PC-9 (cell line): ENCODE results near the gene CNTN4.

Experiments
- EZH2 ChIP-seq: fragments of 200-600 bp; sonication (generic); IDR thresholded peaks from 2 replicates; pipeline ENCODE4 v1.8.0; 2017; ENCODE audit warnings: antibody characterized with exemption, low read depth
- TF ChIP-seq, protein P1 (sequence below): fragments of 200-600 bp; sonication (generic); conservative IDR thresholded peaks from 2 replicates; pipeline ENCODE4 v1.6.1; 2017; ENCODE audit warnings: mixed run types, antibody characterized with exemption, mild to moderate bottlenecking, moderate library complexity

DNA sequence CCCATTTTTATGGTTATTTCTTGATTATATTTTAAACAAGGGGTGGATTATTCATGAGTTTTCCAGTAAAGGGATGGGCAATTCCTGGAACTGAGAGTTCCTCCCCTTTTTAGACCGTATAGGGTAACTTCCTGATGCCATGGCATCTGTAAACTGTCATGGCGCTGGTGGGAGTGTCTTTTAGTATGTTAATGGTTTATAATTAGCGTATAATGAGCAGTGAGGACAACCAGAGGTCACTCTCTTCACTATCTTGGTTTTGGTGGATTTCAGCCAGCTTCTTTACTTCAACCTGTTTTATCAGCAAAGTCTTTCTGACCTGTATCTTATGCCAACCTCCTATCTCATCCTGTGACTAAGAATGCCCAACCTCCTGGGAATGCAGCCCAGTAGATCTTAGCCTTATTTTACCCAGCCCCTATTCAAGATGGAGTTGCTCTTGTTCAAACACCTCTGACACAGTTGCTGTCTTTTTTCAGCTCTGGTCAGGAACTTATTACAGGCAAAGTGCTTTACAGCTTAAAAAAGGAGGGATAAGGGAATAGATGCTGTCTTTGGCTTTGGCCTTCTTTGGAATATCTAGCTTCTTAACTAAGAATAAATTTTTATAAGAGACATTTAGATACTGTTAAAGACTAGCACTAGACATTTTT lies 257.8 kb downstream of the CNTN4 start:
- TF ChIP-seq, protein P1, sequence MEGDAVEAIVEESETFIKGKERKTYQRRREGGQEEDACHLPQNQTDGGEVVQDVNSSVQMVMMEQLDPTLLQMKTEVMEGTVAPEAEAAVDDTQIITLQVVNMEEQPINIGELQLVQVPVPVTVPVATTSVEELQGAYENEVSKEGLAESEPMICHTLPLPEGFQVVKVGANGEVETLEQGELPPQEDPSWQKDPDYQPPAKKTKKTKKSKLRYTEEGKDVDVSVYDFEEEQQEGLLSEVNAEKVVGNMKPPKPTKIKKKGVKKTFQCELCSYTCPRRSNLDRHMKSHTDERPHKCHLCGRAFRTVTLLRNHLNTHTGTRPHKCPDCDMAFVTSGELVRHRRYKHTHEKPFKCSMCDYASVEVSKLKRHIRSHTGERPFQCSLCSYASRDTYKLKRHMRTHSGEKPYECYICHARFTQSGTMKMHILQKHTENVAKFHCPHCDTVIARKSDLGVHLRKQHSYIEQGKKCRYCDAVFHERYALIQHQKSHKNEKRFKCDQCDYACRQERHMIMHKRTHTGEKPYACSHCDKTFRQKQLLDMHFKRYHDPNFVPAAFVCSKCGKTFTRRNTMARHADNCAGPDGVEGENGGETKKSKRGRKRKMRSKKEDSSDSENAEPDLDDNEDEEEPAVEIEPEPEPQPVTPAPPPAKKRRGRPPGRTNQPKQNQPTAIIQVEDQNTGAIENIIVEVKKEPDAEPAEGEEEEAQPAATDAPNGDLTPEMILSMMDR = no peak
- TF ChIP-seq EZH2 = no peak
